ENCODE results near the gene LIG3. TPM values are rescaled to one million over a fixed set of nuclear protein-coding genes. Genes with fewer than 3 reads are reported as not detected.

Gene LIG3
- polyA plus RNA-seq, 1 of the 3 experiments (the other 2 are of a cell fraction): 25.7 TPM

DNA sequence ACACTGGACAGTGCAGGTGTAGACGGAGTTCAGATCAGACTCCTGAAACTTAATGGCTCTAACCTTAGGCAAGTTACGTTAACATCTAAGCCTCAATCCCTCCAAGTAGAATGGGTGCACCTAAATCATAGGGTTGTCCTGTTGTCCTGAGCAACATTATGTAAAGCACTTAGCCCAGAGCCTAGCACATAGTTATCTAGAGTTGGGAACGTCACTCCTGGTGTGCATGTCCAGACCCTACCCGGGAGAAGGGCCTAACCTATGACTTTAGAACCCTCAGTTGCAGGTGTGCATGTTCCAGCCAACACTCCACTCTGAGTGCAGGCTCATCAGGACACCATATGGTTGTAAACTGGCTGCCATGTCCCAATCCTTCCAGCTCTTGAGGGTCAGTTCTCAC, 26.0 kb downstream of the LIG3 start:
- H2AFZ ChIP-seq (ENCODE audit: low read depth): no peak overlapping the region
- no peaks in the 10 kb centered on the region for H3K9me2 ChIP-seq
- no peaks in the 10 kb centered on the region for H3K9me3 ChIP-seq
- ChIA-PET CTCF (interaction anchor here (1.2 kb wide), 1 partner anchor 112 kb away, joined by 4 read pairs; no protein-coding TSS in a partner anchor), POLR2A (no interaction called here)
- DNase-seq: no peak
- TF ChIP-seq NRF1 (IDR thresholded peaks at IDR 0.05; ENCODE audit: low read depth, low read length) (no peak), SMC3 (IDR thresholded peaks at IDR 0.05; ENCODE audit: low read depth, low read length) (no peak), CHD2 (IDR thresholded peaks at IDR 0.05; ENCODE audit: low read length, partially characterized antibody) (no peak), EZH2phosphoT487 (IDR thresholded peaks at IDR 0.05; ENCODE audit: borderline replicate concordance, low read depth) (no peak), RAD21 (IDR thresholded peaks at IDR 0.05; ENCODE audit: low read length) (no peak), NFIC (IDR thresholded peaks at IDR 0.05; ENCODE audit: borderline replicate concordance) (no peak), RCOR1 (IDR thresholded peaks at IDR 0.05; ENCODE audit: low read length) (no peak), TCF12 (IDR thresholded peaks at IDR 0.05) (no peak), GATA2 (CRISPR knock-in tag; IDR thresholded peaks at IDR 0.05) (no peak), POLR2AphosphoS5 (IDR thresholded peaks at IDR 0.05; ENCODE audit: low read depth, low read length) (no peak), FOXM1 (IDR thresholded peaks at IDR 0.05; ENCODE audit: low read depth) (no peak), ELF1 (IDR thresholded peaks at IDR 0.05) (no peak)
- TF ChIP-seq, protein P1, sequence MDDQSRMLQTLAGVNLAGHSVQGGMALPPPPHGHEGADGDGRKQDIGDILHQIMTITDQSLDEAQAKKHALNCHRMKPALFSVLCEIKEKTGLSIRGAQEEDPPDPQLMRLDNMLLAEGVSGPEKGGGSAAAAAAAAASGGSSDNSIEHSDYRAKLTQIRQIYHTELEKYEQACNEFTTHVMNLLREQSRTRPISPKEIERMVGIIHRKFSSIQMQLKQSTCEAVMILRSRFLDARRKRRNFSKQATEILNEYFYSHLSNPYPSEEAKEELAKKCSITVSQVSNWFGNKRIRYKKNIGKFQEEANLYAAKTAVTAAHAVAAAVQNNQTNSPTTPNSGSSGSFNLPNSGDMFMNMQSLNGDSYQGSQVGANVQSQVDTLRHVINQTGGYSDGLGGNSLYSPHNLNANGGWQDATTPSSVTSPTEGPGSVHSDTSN (IDR thresholded peaks at IDR 0.05): no peak
- TF ChIP-seq, protein P2, sequence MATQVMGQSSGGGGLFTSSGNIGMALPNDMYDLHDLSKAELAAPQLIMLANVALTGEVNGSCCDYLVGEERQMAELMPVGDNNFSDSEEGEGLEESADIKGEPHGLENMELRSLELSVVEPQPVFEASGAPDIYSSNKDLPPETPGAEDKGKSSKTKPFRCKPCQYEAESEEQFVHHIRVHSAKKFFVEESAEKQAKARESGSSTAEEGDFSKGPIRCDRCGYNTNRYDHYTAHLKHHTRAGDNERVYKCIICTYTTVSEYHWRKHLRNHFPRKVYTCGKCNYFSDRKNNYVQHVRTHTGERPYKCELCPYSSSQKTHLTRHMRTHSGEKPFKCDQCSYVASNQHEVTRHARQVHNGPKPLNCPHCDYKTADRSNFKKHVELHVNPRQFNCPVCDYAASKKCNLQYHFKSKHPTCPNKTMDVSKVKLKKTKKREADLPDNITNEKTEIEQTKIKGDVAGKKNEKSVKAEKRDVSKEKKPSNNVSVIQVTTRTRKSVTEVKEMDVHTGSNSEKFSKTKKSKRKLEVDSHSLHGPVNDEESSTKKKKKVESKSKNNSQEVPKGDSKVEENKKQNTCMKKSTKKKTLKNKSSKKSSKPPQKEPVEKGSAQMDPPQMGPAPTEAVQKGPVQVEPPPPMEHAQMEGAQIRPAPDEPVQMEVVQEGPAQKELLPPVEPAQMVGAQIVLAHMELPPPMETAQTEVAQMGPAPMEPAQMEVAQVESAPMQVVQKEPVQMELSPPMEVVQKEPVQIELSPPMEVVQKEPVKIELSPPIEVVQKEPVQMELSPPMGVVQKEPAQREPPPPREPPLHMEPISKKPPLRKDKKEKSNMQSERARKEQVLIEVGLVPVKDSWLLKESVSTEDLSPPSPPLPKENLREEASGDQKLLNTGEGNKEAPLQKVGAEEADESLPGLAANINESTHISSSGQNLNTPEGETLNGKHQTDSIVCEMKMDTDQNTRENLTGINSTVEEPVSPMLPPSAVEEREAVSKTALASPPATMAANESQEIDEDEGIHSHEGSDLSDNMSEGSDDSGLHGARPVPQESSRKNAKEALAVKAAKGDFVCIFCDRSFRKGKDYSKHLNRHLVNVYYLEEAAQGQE (IDR thresholded peaks at IDR 0.05; ENCODE audit: low read depth, low read length): no peak
- TF ChIP-seq, protein P3, sequence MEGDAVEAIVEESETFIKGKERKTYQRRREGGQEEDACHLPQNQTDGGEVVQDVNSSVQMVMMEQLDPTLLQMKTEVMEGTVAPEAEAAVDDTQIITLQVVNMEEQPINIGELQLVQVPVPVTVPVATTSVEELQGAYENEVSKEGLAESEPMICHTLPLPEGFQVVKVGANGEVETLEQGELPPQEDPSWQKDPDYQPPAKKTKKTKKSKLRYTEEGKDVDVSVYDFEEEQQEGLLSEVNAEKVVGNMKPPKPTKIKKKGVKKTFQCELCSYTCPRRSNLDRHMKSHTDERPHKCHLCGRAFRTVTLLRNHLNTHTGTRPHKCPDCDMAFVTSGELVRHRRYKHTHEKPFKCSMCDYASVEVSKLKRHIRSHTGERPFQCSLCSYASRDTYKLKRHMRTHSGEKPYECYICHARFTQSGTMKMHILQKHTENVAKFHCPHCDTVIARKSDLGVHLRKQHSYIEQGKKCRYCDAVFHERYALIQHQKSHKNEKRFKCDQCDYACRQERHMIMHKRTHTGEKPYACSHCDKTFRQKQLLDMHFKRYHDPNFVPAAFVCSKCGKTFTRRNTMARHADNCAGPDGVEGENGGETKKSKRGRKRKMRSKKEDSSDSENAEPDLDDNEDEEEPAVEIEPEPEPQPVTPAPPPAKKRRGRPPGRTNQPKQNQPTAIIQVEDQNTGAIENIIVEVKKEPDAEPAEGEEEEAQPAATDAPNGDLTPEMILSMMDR (IDR thresholded peaks at IDR 0.05): no peak
- TF ChIP-seq, protein P4, sequence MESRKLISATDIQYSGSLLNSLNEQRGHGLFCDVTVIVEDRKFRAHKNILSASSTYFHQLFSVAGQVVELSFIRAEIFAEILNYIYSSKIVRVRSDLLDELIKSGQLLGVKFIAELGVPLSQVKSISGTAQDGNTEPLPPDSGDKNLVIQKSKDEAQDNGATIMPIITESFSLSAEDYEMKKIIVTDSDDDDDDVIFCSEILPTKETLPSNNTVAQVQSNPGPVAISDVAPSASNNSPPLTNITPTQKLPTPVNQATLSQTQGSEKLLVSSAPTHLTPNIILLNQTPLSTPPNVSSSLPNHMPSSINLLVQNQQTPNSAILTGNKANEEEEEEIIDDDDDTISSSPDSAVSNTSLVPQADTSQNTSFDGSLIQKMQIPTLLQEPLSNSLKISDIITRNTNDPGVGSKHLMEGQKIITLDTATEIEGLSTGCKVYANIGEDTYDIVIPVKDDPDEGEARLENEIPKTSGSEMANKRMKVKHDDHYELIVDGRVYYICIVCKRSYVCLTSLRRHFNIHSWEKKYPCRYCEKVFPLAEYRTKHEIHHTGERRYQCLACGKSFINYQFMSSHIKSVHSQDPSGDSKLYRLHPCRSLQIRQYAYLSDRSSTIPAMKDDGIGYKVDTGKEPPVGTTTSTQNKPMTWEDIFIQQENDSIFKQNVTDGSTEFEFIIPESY (IDR thresholded peaks at IDR 0.05; ENCODE audit: borderline replicate concordance, low read depth): no peak
- TF ChIP-seq, protein P5, sequence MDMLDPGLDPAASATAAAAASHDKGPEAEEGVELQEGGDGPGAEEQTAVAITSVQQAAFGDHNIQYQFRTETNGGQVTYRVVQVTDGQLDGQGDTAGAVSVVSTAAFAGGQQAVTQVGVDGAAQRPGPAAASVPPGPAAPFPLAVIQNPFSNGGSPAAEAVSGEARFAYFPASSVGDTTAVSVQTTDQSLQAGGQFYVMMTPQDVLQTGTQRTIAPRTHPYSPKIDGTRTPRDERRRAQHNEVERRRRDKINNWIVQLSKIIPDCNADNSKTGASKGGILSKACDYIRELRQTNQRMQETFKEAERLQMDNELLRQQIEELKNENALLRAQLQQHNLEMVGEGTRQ (IDR thresholded peaks at IDR 0.05; ENCODE audit: borderline replicate concordance, low read depth, low read length): no peak
- TF ChIP-seq, protein P6, sequence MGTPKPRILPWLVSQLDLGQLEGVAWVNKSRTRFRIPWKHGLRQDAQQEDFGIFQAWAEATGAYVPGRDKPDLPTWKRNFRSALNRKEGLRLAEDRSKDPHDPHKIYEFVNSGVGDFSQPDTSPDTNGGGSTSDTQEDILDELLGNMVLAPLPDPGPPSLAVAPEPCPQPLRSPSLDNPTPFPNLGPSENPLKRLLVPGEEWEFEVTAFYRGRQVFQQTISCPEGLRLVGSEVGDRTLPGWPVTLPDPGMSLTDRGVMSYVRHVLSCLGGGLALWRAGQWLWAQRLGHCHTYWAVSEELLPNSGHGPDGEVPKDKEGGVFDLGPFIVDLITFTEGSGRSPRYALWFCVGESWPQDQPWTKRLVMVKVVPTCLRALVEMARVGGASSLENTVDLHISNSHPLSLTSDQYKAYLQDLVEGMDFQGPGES (IDR thresholded peaks at IDR 0.05; ENCODE audit: low read depth, low read length): no peak
- H4K20me1 ChIP-seq (ENCODE audit: insufficient read depth): no peaks in the 10 kb centered on the region
- no peak overlapping the region for H3K4me3 ChIP-seq (ENCODE audit: low read depth in 2 of 2, low read length in 1 of 2)
- H3K4me1 ChIP-seq (ENCODE audit: control insufficient read depth in 1 of 2, insufficient read depth in 2 of 2, low read depth in 1 of 2, low read length in 1 of 2): peaks cover 1 to 6% of the 10 kb centered on the region in 2 experiments; a peak in 2 of 4 replicates
- no peak overlapping the region for H3K4me2 ChIP-seq
- H3K9ac ChIP-seq: no peak overlapping the region
- WGBS (ENCODE audit: low lambda C conversion rate): 94% methylated on average over 3 of the region's 4 CpGs
- no peaks in the 10 kb centered on the region for H3K79me2 ChIP-seq (ENCODE audit: insufficient read depth)
- H3K36me3 ChIP-seq (replicated peaks in 1 of 2; ENCODE audit: control insufficient read depth in 1 of 2, insufficient read depth in 2 of 2, low read length in 1 of 2): peaks cover 31 to 35% of the 10 kb centered on the region in 2 experiments
- H3K27me3 ChIP-seq (ENCODE audit: insufficient read depth): no peaks in the 10 kb centered on the region
- H3F3A ChIP-seq (replicated peaks; ENCODE audit: insufficient read depth): peaks cover 15% of the 10 kb centered on the region
- no peak overlapping the region for H3K27ac ChIP-seq (ENCODE audit: low read depth in 2 of 2, low read length in 1 of 2)

Measured in SK-N-SH (cell line).